K562 (cell line): ENCODE results near the gene CD46. TPM values are rescaled to one million over a fixed set of nuclear protein-coding genes. Genes with fewer than 3 reads are reported as not detected.

Source experiments
- ARHGAP35 ChIP-seq: fragments of 450-650 bp; IDR thresholded peaks from 2 replicates; pipeline ENCODE4 v1.6.1; 2018; ENCODE audit not compliant: partially characterized antibody
- ARID1B ChIP-seq: fragments of 450-650 bp; IDR thresholded peaks from 2 replicates; pipeline ENCODE4 v1.6.1; 2016; ENCODE audit warnings: antibody characterized with exemption, mild to moderate bottlenecking, inconsistent platforms
- BMI1 ChIP-seq: fragments of 150-350 bp; IDR thresholded peaks from 2 replicates; pipeline ENCODE4 v1.6.1; 2014; ENCODE audit warnings: low read length
- CHD1 ChIP-seq: fragments of 200-600 bp; sonication (generic); IDR thresholded peaks from one replicate; pipeline ENCODE4 v1.6.1; 2012; ENCODE audit warnings: mild to moderate bottlenecking, moderate library complexity, low read length, inconsistent platforms
- CREB3L1 ChIP-seq: fragments of 450-650 bp; IDR thresholded peaks from 2 replicates; pipeline ENCODE4 v1.6.1; 2014; ENCODE audit warnings: low read depth, mild to moderate bottlenecking, moderate library complexity, borderline replicate concordance
- CREM ChIP-seq: IDR thresholded peaks from 2 replicates; pipeline ENCODE4 v1.6.1; 2014; ENCODE audit warnings: antibody characterized with exemption, low read depth
- FIP1L1 ChIP-seq: fragments of 200-400 bp; formaldehyde crosslinking; IDR thresholded peaks from 2 replicates; pipeline ENCODE4 v1.6.1; 2018; ENCODE audit warnings: mild to moderate bottlenecking, low read depth, low read length; ENCODE audit not compliant: poor library complexity, severe bottlenecking
- FOXK1 ChIP-seq: sonication (generic); formaldehyde crosslinking; IDR thresholded peaks from 2 replicates; pipeline ENCODE4 v1.8.0; 2022; ENCODE audit warnings: missing genetic modification reagents, mild to moderate bottlenecking, borderline replicate concordance
- HOXB6 ChIP-seq: fragments of 250-450 bp; sonication (Bioruptor Pico); IDR thresholded peaks from 2 replicates; pipeline ENCODE4 v1.5.1; 2022; ENCODE audit warnings: mild to moderate bottlenecking, borderline replicate concordance
- HSF4 ChIP-seq: fragments of 250-450 bp; sonication (Bioruptor Pico); IDR thresholded peaks from 2 replicates; pipeline ENCODE4 v2.1.2; 2022; ENCODE audit warnings: mild to moderate bottlenecking, moderate library complexity, borderline replicate concordance
- MECOM ChIP-seq: fragments of 250-450 bp; sonication (Bioruptor Pico); IDR thresholded peaks from 2 replicates; pipeline ENCODE4 v1.8.0; 2022; ENCODE audit warnings: inconsistent platforms
- MEF2D ChIP-seq: conservative IDR thresholded peaks from 2 replicates; pipeline ENCODE4 v1.6.1; 2016; ENCODE audit warnings: low read depth, missing genetic modification characterization, missing compliant biosample characterization
- MTA3 ChIP-seq: fragments of 450-650 bp; formaldehyde crosslinking; IDR thresholded peaks from 2 replicates; pipeline ENCODE4 v1.6.1; 2017; ENCODE audit warnings: mild to moderate bottlenecking, borderline replicate concordance
- NR2C1 ChIP-seq, 2 experiments: fragments of 450-650 bp; IDR thresholded peaks; 2 replicates each; pipeline ENCODE4 v1.6.1; 2017; ENCODE audit warnings: mild to moderate bottlenecking in 2 of 2, antibody characterized with exemption in 1 of 2, inconsistent platforms in 1 of 2, missing compliant biosample characterization in 1 of 2, missing genetic modification characterization in 1 of 2
- PKNOX1 ChIP-seq: fragments of 450-650 bp; IDR thresholded peaks from 2 replicates; pipeline ENCODE4 v1.6.1; 2016
- RCOR1 ChIP-seq, 2 experiments: IDR thresholded peaks; 2 replicates each; pipeline ENCODE4 v1.6.1; 2012; ENCODE audit warnings: low read depth in 2 of 2, low read length in 2 of 2, borderline replicate concordance in 1 of 2, improper control_type of control experiment in 1 of 2
- SNIP1 ChIP-seq: fragments of 450-650 bp; IDR thresholded peaks from 2 replicates; pipeline ENCODE4 v1.7.1; 2017; ENCODE audit warnings: low read depth, mild to moderate bottlenecking
- USF2 ChIP-seq: sonication (generic); formaldehyde crosslinking; IDR thresholded peaks from 2 replicates; pipeline ENCODE4 v1.5.0; 2020; ENCODE audit warnings: missing genetic modification reagents
- YY1 ChIP-seq, 3 experiments: IDR thresholded peaks; 2 replicates each; pipeline ENCODE4 v1.6.1; 2011; ENCODE audit warnings: low read length in 2 of 3, mild to moderate bottlenecking in 2 of 3, moderate library complexity in 2 of 3, borderline replicate concordance in 1 of 3, control low read depth in 1 of 3, low read depth in 1 of 3; ENCODE audit not compliant: insufficient read depth in 3 of 3, insufficient replicate concordance in 2 of 3, control insufficient read depth in 1 of 3, insufficient read length in 1 of 3; ENCODE audit errors: extremely low read depth in 1 of 3
- ZBTB7A ChIP-seq: IDR thresholded peaks from 2 replicates; pipeline ENCODE4 v1.6.1; 2011; ENCODE audit warnings: low read depth, mild to moderate bottlenecking, low read length, moderate library complexity, borderline replicate concordance; ENCODE audit not compliant: control insufficient read depth
- ZNF175 ChIP-seq: fragments of 200-800 bp; sonication (Bioruptor generic); IDR thresholded peaks from 2 replicates; pipeline ENCODE4 v1.6.1; 2016; ENCODE audit warnings: low read depth, mild to moderate bottlenecking, missing genetic modification characterization, missing compliant biosample characterization
- ZNF445 ChIP-seq: fragments of 250-450 bp; sonication (Bioruptor Pico); IDR thresholded peaks from 2 replicates; pipeline ENCODE4 v1.4.0; 2020; ENCODE audit warnings: low read depth, mild to moderate bottlenecking, moderate library complexity
- ZNF668 ChIP-seq: fragments of 250-450 bp; sonication (Bioruptor Pico); IDR thresholded peaks from 2 replicates; pipeline ENCODE4 v1.8.0; 2022; ENCODE audit warnings: mild to moderate bottlenecking, inconsistent platforms
- polyA plus RNA-seq, 8 experiments: library from polyadenylated mRNA; depleted of rRNA in 4 of 8; stranded (reverse) in 5 of 8; unstranded in 3 of 8; fragments of >200 nt; fragmentation: Nextera tagmentation in 2 of 8; fragmentation: Illumina TruSeq in 1 of 8; extraction: Ambion mirVana in 2 of 8; extraction: Trizol in 1 of 8; gene quantifications; 2 replicates each; pipeline versions ENCODE4 v1.2.1 to v1.2.3, GENCODE V29; 2011 to 2014; ENCODE audit warnings: inconsistent platforms in 1 of 8, missing spikeins in 1 of 8
- total RNA-seq, 7 experiments: library from RNA; depleted of rRNA in 6 of 7; stranded (reverse); fragments of >200 nt in 6 of 7; fragmentation: Illumina TruSeq in 2 of 7; extraction: Trizol in 2 of 7; gene quantifications; 2 replicates each; pipeline versions ENCODE4 v1.2.1 to v1.2.3, GENCODE V29; 2011 to 2021; ENCODE audit warnings: low replicate concordance in 1 of 7

Gene CD46
- total and polyA plus RNA-seq, 9 of the 15 experiments (the other 6 are each of a cell fraction or from before 2014, with no cell fraction given), result 87.9 to 374 (median 156) TPM

DNA sequence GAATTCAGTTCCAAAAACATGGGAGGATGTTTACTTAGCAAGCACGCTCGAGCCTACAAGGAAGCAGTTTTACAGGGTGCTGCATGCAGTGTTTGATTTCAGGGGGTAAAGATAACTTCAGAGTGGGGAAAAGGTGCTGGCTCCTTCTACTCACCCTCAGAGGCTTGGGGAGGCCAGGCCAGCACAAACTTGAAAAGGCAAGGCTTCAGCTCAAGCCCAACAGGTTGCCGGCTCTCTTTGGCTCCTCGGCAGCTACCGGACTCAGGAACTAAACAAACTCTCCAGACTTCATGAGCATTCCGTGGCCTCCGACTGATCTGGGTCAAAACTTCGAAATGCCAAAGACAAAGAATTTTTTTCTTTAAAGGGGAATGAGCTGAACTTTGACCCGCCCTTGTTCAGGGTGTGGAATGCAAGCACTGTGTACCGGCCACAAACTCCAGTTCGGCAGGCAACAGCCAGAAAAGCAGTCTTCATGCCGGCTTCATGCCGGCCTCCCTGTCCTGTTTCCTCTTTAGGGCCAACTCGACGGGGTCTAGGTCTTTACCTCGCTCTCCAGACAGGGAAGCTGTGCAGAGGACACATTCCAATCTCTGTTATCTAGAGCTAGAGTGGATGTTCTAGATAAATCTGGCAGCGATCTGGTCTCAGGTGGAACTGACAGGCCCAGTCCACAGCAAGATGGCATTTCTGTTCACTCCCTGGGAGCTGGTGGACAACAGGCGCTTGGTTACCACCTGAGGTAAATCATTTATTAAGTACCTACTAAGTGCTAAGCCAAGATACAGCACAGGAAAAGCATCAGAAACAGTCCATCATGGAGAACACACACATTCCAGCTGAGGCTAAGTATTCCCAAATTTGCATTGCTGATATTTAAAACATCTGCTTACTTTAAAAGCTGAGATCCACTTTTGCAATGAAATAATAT, 75.0 kb downstream of the CD46 start (continued):
- TF ChIP-seq BMI1, result no peak
- no peak for TF ChIP-seq CREM
- TF ChIP-seq ARHGAP35, result no peak
- TF ChIP-seq PKNOX1, result no peak
- TF ChIP-seq USF2 (CRISPR knock-in tag), result no peak
- peak; percentile 66; the same call in 1 of the 2 replicates for TF ChIP-seq CREB3L1
- TF ChIP-seq NR2C1 (IDR thresholded peaks at IDR 0.05), result peak; percentile 69
- TF ChIP-seq NR2C1 (tag; IDR thresholded peaks at IDR 0.05), result peak; percentile 76
- TF ChIP-seq ZNF445 (CRISPR knock-in tag), result no peak
- no peak for TF ChIP-seq ARID1B
- TF ChIP-seq ZBTB7A, result 0 out of 2 replicates have a peak, but pooled peaks have one; percentile 9
- no peak for TF ChIP-seq SNIP1
- no peak for TF ChIP-seq HOXB6
- no peak for TF ChIP-seq HSF4 (CRISPR knock-in tag)
- TF ChIP-seq ZNF175 (CRISPR knock-in tag), result no peak
- TF ChIP-seq YY1 (IDR thresholded peaks at IDR 0.05; ENCODE audit: borderline replicate concordance in 1 of 3, control insufficient read depth in 1 of 3, extremely low read depth in 1 of 3, insufficient read depth in 3 of 3, insufficient read length in 1 of 3, insufficient replicate concordance in 2 of 3, low read depth in 1 of 3, low read length in 2 of 3), result no peak
- TF ChIP-seq ZNF668 (CRISPR knock-in tag), result 0 out of 2 replicates have a peak, but pooled peaks have one; percentile 6
- TF ChIP-seq FOXK1 (CRISPR knock-in tag), result 0 out of 2 replicates have a peak, but pooled peaks have one; percentile 25
- TF ChIP-seq MECOM, result no peak
- TF ChIP-seq RCOR1 (IDR thresholded peaks at IDR 0.05; ENCODE audit: borderline replicate concordance in 1 of 2, low read depth in 2 of 2, low read length in 2 of 2), result peak in 1 of 2 experiments; percentile 81; a peak in 2 of 4 replicates
- TF ChIP-seq MTA3, result no peak
- TF ChIP-seq CHD1, result no peak
- TF ChIP-seq MEF2D (tag), result no peak
- no peak for TF ChIP-seq FIP1L1
